Measurements from ENCODE around the gene DPH1. TPM values are rescaled to one million over a fixed set of nuclear protein-coding genes. Genes with fewer than 3 reads are reported as not detected.

The DPH1 gene
- total and polyA plus RNA-seq, 2 donors (not counting 1 experiment from before 2014, with no cell fraction given), result 23.1 to 28.5 TPM

- no peak for DNase-seq (ENCODE audit: low read depth in 2 of 2)
- Histone ChIP-seq H4K20me1 (ENCODE audit: control insufficient read depth, extremely low read depth, insufficient read depth, low read length) (no peaks in the 10 kb centered on the region), H3K27me3 (ENCODE audit: control insufficient read depth, insufficient read depth, low read length) (peaks cover 3% of the 10 kb centered on the region), H3K9ac (ENCODE audit: insufficient read depth, low read length) (no peak overlapping the region), H3K36me3 (ENCODE audit: control insufficient read depth, insufficient read depth, low read length) (no peaks in the 10 kb centered on the region), H3K4me3 (replicated peaks in 1 of 4; ENCODE audit: control extremely low read depth in 1 of 4, insufficient read depth in 1 of 4, low read depth in 3 of 4, low read length in 4 of 4) (no peak overlapping the region), H2AFZ (ENCODE audit: low read length) (no peak overlapping the region), H3K79me2 (ENCODE audit: control insufficient read depth, insufficient read depth, low read length) (no peaks in the 10 kb centered on the region), H3K4me2 (ENCODE audit: extremely low read depth, insufficient read depth, low read length) (no peak overlapping the region), H3K27ac (ENCODE audit: insufficient read depth, low read length) (no peak overlapping the region), H3K4me1 (ENCODE audit: control insufficient read depth, extremely low read depth, insufficient read depth, low read length) (peaks cover 6% of the 10 kb centered on the region), H3K9me3 (ENCODE audit: control insufficient read depth, insufficient read depth, low read depth, low read length) (no peaks in the 10 kb centered on the region)
- TF ChIP-seq EZH2 (IDR thresholded peaks at IDR 0.05; ENCODE audit: low read length, missing control alignments), result no peak
- TF ChIP-seq, protein P1, sequence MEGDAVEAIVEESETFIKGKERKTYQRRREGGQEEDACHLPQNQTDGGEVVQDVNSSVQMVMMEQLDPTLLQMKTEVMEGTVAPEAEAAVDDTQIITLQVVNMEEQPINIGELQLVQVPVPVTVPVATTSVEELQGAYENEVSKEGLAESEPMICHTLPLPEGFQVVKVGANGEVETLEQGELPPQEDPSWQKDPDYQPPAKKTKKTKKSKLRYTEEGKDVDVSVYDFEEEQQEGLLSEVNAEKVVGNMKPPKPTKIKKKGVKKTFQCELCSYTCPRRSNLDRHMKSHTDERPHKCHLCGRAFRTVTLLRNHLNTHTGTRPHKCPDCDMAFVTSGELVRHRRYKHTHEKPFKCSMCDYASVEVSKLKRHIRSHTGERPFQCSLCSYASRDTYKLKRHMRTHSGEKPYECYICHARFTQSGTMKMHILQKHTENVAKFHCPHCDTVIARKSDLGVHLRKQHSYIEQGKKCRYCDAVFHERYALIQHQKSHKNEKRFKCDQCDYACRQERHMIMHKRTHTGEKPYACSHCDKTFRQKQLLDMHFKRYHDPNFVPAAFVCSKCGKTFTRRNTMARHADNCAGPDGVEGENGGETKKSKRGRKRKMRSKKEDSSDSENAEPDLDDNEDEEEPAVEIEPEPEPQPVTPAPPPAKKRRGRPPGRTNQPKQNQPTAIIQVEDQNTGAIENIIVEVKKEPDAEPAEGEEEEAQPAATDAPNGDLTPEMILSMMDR (conservative IDR thresholded peaks at IDR 0.05 in 1 of 2, IDR thresholded peaks at IDR 0.05 in 1 of 2; ENCODE audit: low read depth in 1 of 2, low read length in 2 of 2), result no peak
Measured at GRCh38 chr17:1995321-1995892, 34.5 kb upstream of the DPH1 start.

DNA sequence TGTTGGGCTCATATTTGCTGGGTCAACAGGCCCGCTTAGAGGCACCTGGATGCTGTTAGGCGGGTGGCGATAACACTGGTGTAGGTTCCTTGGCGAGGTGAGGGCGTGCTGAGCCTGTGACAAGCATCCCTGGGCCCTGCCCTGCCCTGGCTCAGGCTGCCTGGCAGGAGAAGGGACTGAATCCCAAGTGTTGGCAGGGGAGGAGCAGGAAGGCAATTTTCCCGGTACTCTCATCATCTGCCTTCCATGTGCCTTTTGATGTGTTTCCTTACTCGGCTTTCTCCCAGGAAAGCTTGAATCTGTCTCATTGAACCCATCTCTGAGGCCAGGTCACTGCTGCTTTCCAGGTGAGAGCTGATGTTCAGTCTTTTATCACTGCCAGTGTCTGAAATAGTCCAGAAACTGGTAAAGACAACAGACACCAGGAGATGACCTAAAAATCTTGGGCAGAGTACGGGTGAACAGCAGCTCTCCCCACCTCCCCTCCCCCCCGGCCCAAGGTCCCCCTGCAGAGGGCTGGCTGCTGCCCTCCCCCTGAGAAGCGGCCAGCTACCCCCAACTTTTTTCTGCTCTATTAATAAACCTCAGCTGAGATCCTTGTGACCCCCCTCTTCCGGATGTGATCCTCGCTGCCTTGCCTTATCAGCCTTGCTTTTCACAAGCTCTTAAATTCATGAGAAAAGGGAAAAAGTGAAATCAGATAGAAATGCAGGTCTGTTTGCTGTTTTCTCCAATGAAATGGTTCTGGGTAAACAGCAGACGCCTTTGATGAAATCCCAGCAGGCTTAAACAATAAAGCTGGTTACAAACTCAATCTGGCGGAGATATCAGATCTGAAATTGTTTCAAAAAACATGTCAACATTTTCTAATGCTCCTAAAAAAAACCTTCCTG is 33.8 kb upstream of the DPH1 start:
- Histone ChIP-seq H3K4me3 (replicated peaks in 1 of 4; ENCODE audit: control extremely low read depth in 1 of 4, insufficient read depth in 1 of 4, low read depth in 3 of 4, low read length in 4 of 4) (no peak overlapping the region), H3K9me3 (ENCODE audit: control insufficient read depth, insufficient read depth, low read depth, low read length) (no peaks in the 10 kb centered on the region), H4K20me1 (ENCODE audit: control insufficient read depth, extremely low read depth, insufficient read depth, low read length) (no peaks in the 10 kb centered on the region), H3K36me3 (ENCODE audit: control insufficient read depth, insufficient read depth, low read length) (no peaks in the 10 kb centered on the region), H3K27me3 (ENCODE audit: control insufficient read depth, insufficient read depth, low read length) (peaks cover 3% of the 10 kb centered on the region), H3K79me2 (ENCODE audit: control insufficient read depth, insufficient read depth, low read length) (no peaks in the 10 kb centered on the region), H3K9ac (ENCODE audit: insufficient read depth, low read length) (no peak overlapping the region), H3K4me2 (ENCODE audit: extremely low read depth, insufficient read depth, low read length) (no peak overlapping the region), H3K27ac (ENCODE audit: insufficient read depth, low read length) (no peak overlapping the region), H2AFZ (ENCODE audit: low read length) (no peak overlapping the region), H3K4me1 (ENCODE audit: control insufficient read depth, extremely low read depth, insufficient read depth, low read length) (peaks cover 6% of the 10 kb centered on the region)
- no peak for DNase-seq (ENCODE audit: low read depth in 2 of 2)
- TF ChIP-seq, protein P1 (conservative IDR thresholded peaks at IDR 0.05 in 1 of 2, IDR thresholded peaks at IDR 0.05 in 1 of 2; ENCODE audit: low read depth in 1 of 2, low read length in 2 of 2), result no peak
- no peak for TF ChIP-seq EZH2 (IDR thresholded peaks at IDR 0.05; ENCODE audit: low read length, missing control alignments)

GRCh38 chr17:1996800-1997288 is 33.1 kb upstream of the DPH1 start:
- Histone ChIP-seq H2AFZ (ENCODE audit: low read length) (no peak overlapping the region), H3K4me2 (ENCODE audit: extremely low read depth, insufficient read depth, low read length) (no peak overlapping the region), H3K36me3 (ENCODE audit: control insufficient read depth, insufficient read depth, low read length) (no peaks in the 10 kb centered on the region), H4K20me1 (ENCODE audit: control insufficient read depth, extremely low read depth, insufficient read depth, low read length) (no peaks in the 10 kb centered on the region), H3K27me3 (ENCODE audit: control insufficient read depth, insufficient read depth, low read length) (peaks cover 3% of the 10 kb centered on the region), H3K9me3 (ENCODE audit: control insufficient read depth, insufficient read depth, low read depth, low read length) (no peaks in the 10 kb centered on the region), H3K27ac (ENCODE audit: insufficient read depth, low read length) (no peak overlapping the region), H3K4me3 (replicated peaks in 1 of 4; ENCODE audit: control extremely low read depth in 1 of 4, insufficient read depth in 1 of 4, low read depth in 3 of 4, low read length in 4 of 4) (no peak overlapping the region), H3K9ac (ENCODE audit: insufficient read depth, low read length) (no peak overlapping the region), H3K79me2 (ENCODE audit: control insufficient read depth, insufficient read depth, low read length) (no peaks in the 10 kb centered on the region), H3K4me1 (ENCODE audit: control insufficient read depth, extremely low read depth, insufficient read depth, low read length) (peaks cover 6% of the 10 kb centered on the region)
- DNase-seq (ENCODE audit: low read depth in 2 of 2), result no peak
- TF ChIP-seq, protein P1 (conservative IDR thresholded peaks at IDR 0.05 in 1 of 2, IDR thresholded peaks at IDR 0.05 in 1 of 2; ENCODE audit: low read depth in 1 of 2, low read length in 2 of 2), result no peak
- TF ChIP-seq EZH2 (IDR thresholded peaks at IDR 0.05; ENCODE audit: low read length, missing control alignments), result no peak

Data from fibroblast of lung (primary cell).